GM12872 (cell line): Measurements from ENCODE around the gene NPM1.

Experiments used
- TF ChIP-seq, protein P1 (sequence below): IDR thresholded peaks from 3 replicates; pipeline ENCODE4 v1.5.1; 2011; ENCODE audit warnings: low read depth, mild to moderate bottlenecking, low read length, moderate library complexity; ENCODE audit not compliant: insufficient read depth

The NPM1 gene

DNA sequence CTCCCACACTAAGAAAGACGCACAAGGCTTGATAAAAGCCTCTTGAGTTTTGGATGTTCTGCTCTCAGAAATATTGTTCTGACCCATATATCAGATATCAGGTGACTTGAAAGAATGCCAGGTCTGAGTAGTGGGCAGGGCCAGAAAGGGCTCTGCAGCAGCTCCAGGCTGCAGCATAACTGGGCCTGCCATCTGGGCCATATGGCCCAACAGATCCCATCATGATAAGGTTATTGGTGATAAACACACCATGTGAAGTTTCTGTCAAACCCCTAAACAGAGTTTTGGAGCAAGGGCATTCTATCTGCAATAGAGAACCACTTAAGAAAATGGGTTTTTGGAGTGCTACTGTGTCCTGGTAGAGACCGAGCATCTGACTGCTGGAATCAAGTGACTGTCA, 29.8 kb upstream of the NPM1 start:
- TF ChIP-seq, protein P1, sequence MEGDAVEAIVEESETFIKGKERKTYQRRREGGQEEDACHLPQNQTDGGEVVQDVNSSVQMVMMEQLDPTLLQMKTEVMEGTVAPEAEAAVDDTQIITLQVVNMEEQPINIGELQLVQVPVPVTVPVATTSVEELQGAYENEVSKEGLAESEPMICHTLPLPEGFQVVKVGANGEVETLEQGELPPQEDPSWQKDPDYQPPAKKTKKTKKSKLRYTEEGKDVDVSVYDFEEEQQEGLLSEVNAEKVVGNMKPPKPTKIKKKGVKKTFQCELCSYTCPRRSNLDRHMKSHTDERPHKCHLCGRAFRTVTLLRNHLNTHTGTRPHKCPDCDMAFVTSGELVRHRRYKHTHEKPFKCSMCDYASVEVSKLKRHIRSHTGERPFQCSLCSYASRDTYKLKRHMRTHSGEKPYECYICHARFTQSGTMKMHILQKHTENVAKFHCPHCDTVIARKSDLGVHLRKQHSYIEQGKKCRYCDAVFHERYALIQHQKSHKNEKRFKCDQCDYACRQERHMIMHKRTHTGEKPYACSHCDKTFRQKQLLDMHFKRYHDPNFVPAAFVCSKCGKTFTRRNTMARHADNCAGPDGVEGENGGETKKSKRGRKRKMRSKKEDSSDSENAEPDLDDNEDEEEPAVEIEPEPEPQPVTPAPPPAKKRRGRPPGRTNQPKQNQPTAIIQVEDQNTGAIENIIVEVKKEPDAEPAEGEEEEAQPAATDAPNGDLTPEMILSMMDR = no peak

DNA sequence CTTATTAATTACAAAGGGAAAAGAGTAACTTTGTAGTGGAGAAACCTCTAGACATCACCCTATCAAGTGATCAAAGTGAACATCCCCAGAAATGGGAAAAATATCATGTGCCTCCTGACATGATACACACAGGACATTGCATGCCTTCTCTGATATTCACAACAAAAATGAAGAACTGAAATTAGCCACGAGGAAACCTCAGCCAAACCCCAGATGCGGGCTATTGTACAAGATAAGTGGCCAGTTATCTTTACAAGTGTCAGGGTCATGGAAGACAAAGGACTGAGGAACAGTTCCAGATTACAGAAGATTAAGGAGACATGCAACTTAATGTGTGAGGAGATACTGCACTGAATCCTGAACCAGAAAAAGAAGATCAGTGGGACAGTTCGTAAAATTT, 23.8 kb upstream of the NPM1 start:
- TF ChIP-seq, protein P1 = no peak

DNA sequence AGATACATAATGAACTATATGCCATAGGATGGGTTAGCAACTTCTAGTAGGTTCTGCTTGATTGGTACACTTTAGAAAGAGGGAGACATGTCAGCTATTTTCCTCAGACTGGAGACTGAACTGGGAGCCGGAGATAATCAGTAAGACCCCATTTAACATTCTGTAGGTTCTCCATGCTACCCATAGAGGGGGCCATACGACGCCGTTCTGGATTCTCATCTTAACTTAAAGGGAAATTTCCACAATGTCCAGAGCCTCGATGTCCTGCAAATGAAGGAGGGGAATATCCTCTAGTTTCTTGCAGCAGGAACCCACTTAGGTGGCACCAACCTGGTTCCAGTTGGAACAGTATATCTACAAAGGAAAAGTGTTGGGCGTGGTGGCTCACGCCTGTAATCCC, 22.3 kb upstream of the NPM1 start:
- TF ChIP-seq, protein P1 = peak; percentile 58

DNA sequence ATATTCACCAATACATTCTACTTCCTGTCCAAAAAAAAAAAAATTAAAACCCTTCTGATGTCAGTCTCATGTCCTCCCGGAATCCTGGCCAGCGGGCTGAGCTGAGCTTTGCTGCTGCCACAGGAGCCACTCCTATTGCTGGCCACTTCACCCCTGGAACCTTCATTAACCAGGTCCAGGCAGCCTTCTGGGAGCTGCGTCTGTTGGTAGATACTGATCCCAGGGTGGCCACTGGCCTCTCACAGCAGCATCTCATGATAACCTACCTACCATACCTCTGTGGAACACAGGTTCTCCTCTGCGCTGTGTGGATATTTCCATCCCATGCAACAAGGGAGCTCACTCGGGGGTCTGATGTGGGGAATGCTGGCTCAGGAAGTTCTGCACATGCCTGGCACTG, 21.0 kb upstream of the NPM1 start:
- TF ChIP-seq, protein P1 = no peak

DNA sequence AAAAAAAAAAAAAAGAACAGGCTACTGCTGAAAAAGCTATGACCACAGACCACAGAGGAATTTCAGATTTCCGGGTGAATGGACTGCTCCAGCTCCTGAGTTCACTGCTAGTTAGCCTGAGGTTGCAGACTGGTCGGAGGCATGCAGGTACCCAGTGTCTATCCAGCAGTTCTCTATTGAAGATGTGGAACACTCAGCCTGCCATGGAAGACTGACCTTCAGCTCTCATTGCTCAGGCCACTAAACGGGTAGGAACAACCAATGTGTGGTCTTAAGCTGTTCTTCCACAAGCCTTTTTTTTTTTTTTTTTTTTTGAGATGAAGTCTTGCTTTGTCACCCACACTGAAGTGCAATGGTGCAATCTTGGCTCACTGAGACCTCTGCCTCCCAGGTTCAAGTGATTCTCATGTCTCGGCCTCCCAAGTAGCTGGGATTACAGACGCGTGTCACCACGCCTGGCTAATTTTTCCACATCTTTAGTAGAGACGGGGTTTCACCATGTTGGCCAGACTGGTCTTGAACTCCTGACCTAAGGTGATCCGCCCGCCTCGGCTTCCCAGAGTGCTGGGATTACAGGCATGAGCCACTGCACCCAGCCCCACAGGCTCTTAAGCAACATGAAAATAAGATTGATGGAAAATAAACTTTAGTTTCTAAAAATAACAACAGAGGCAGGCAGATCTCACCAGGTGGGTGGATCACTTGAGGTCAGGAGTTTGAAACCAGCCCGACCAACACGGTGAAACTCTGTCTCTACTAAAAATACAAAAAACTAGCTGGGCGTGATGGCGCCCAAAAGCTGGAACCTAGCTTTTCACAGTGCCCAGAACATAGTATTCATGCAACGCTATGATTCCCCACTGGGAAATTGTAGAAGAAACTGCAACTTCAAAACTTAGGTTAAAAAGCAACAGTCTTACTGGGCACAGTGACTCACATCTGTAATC, 20.0 kb upstream of the NPM1 start:
- TF ChIP-seq, protein P1 = no peak

DNA sequence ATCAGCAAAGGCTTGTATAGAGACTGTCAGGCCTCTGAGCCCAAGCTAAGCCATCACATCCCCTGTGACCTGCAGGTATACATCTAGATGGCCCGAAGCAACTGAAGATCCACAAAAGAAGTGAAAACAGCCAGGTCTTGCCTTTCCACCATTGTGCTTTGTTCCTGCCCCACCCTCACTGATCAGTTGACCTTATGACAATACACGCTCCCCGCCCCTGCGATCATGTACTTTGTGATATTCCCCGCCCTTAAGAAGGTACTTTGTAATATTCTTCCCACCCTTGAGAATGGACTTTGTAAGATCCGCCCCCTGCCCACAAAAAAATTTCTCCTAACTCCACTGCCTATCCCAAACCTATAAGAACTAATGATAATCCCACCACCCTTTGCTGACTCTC, 18.6 kb upstream of the NPM1 start:
- TF ChIP-seq, protein P1 = no peak

DNA sequence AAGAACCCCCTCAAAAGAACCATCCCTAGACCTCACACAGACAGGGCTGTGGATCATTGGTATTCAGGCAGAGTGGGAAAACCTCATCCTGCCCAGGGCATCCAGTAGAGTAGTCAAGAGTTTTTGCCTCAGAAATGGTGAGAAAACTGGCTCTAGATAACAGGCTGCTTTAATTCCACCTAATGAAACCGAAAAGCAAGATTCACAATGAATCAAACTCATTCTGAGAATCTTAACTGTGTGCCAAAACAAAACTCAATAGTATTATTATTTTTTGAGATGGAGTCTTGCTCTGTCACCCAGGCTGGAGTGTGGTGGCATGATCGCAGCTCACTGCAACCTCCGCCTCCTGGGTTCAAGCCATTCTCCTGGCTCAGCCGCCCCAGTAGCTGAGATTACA, 17.8 kb upstream of the NPM1 start:
- TF ChIP-seq, protein P1 = no peak
